ENCODE data around the gene OR4E2.

Gene OR4E2

GRCh38 chr14:21680072-21680471, 26.4 kb downstream of the OR4E2 start:
- TF ChIP-seq FOXM1 (IDR thresholded peaks at IDR 0.05; ENCODE audit: borderline replicate concordance, low read depth) (no peak), EP300 (IDR thresholded peaks at IDR 0.05; ENCODE audit: borderline replicate concordance) (no peak), EGR1 (IDR thresholded peaks at IDR 0.05) (no peak), REST (IDR thresholded peaks at IDR 0.05; ENCODE audit: low read depth) (no peak), TAF1 (IDR thresholded peaks at IDR 0.05; ENCODE audit: low read depth) (no peak), CREB1 (IDR thresholded peaks at IDR 0.05; ENCODE audit: low read depth) (no peak), ZBTB7A (IDR thresholded peaks at IDR 0.05; ENCODE audit: low read depth) (no peak), CEBPB (IDR thresholded peaks at IDR 0.05) (no peak), RAD21 (IDR thresholded peaks at IDR 0.05; ENCODE audit: low read depth) (no peak), NFIC (IDR thresholded peaks at IDR 0.05) (no peak), MAX (IDR thresholded peaks at IDR 0.05) (no peak), TCF12 (IDR thresholded peaks at IDR 0.05; ENCODE audit: low read depth) (no peak), USF1 (IDR thresholded peaks at IDR 0.05) (no peak)

- TF ChIP-seq USF1 (IDR thresholded peaks at IDR 0.05) (no peak), REST (IDR thresholded peaks at IDR 0.05; ENCODE audit: low read depth) (no peak), CEBPB (IDR thresholded peaks at IDR 0.05) (no peak), NFIC (IDR thresholded peaks at IDR 0.05) (no peak), TAF1 (IDR thresholded peaks at IDR 0.05; ENCODE audit: low read depth) (no peak), RAD21 (IDR thresholded peaks at IDR 0.05; ENCODE audit: low read depth) (no peak), EGR1 (IDR thresholded peaks at IDR 0.05) (no peak), CREB1 (IDR thresholded peaks at IDR 0.05; ENCODE audit: low read depth) (no peak), EP300 (IDR thresholded peaks at IDR 0.05; ENCODE audit: borderline replicate concordance) (no peak), ZBTB7A (IDR thresholded peaks at IDR 0.05; ENCODE audit: low read depth) (no peak), TCF12 (IDR thresholded peaks at IDR 0.05; ENCODE audit: low read depth) (no peak), MAX (IDR thresholded peaks at IDR 0.05) (no peak), YY1 (IDR thresholded peaks at IDR 0.05; ENCODE audit: low read depth) (no peak), TEAD4 (IDR thresholded peaks at IDR 0.05) (no peak), FOXM1 (IDR thresholded peaks at IDR 0.05; ENCODE audit: borderline replicate concordance, low read depth) (no peak)
These were observed 32.8 kb downstream of the OR4E2 start for GRCh38 chr14:21686468-21686867.

GRCh38 chr14:21694425-21694824, 40.8 kb downstream of the OR4E2 start:
- no peak for TF ChIP-seq EP300 (IDR thresholded peaks at IDR 0.05; ENCODE audit: borderline replicate concordance)
- TF ChIP-seq YY1 (IDR thresholded peaks at IDR 0.05; ENCODE audit: low read depth): no peak
- TF ChIP-seq MAX (IDR thresholded peaks at IDR 0.05): no peak
- TF ChIP-seq RAD21 (IDR thresholded peaks at IDR 0.05; ENCODE audit: low read depth): no peak
- TF ChIP-seq CEBPB (IDR thresholded peaks at IDR 0.05): no peak
- no peak for TF ChIP-seq CREB1 (IDR thresholded peaks at IDR 0.05; ENCODE audit: low read depth)
- no peak for TF ChIP-seq TAF1 (IDR thresholded peaks at IDR 0.05; ENCODE audit: low read depth)
- TF ChIP-seq REST (IDR thresholded peaks at IDR 0.05; ENCODE audit: low read depth): no peak
- no peak for TF ChIP-seq ZBTB7A (IDR thresholded peaks at IDR 0.05; ENCODE audit: low read depth)
- no peak for TF ChIP-seq EGR1 (IDR thresholded peaks at IDR 0.05)
- no peak for TF ChIP-seq FOXM1 (IDR thresholded peaks at IDR 0.05; ENCODE audit: borderline replicate concordance, low read depth)
- TF ChIP-seq NFIC (IDR thresholded peaks at IDR 0.05): no peak

- TF ChIP-seq FOXM1 (IDR thresholded peaks at IDR 0.05; ENCODE audit: borderline replicate concordance, low read depth) (no peak), YY1 (IDR thresholded peaks at IDR 0.05; ENCODE audit: low read depth) (no peak), REST (IDR thresholded peaks at IDR 0.05; ENCODE audit: low read depth) (no peak), CEBPB (IDR thresholded peaks at IDR 0.05) (no peak), TCF12 (IDR thresholded peaks at IDR 0.05; ENCODE audit: low read depth) (no peak), CREB1 (IDR thresholded peaks at IDR 0.05; ENCODE audit: low read depth) (no peak), RAD21 (IDR thresholded peaks at IDR 0.05; ENCODE audit: low read depth) (no peak), TAF1 (IDR thresholded peaks at IDR 0.05; ENCODE audit: low read depth) (no peak), ZBTB7A (IDR thresholded peaks at IDR 0.05; ENCODE audit: low read depth) (no peak), NFIC (IDR thresholded peaks at IDR 0.05) (no peak), TEAD4 (IDR thresholded peaks at IDR 0.05) (no peak), USF1 (IDR thresholded peaks at IDR 0.05) (no peak), EGR1 (IDR thresholded peaks at IDR 0.05) (no peak), MAX (IDR thresholded peaks at IDR 0.05) (no peak), EP300 (IDR thresholded peaks at IDR 0.05; ENCODE audit: borderline replicate concordance) (no peak)
These were observed 45.9 kb downstream of the OR4E2 start for GRCh38 chr14:21699551-21699950.
